ENCODE data around the gene CA7.
A peak's percentile ranks its signal among the peaks of the same experiment; 100 is the strongest.
"Not testable (repeated sequence)": the region's sequence is repeated elsewhere in the genome, so short reads cannot be mapped to it uniquely, and the experiment has no call there.

Gene CA7

GRCh38 chr16:66846831-66847230 is 2.6 kb downstream of the CA7 start:
- no peak for DNase-seq (ENCODE audit: low spot score)

DNA sequence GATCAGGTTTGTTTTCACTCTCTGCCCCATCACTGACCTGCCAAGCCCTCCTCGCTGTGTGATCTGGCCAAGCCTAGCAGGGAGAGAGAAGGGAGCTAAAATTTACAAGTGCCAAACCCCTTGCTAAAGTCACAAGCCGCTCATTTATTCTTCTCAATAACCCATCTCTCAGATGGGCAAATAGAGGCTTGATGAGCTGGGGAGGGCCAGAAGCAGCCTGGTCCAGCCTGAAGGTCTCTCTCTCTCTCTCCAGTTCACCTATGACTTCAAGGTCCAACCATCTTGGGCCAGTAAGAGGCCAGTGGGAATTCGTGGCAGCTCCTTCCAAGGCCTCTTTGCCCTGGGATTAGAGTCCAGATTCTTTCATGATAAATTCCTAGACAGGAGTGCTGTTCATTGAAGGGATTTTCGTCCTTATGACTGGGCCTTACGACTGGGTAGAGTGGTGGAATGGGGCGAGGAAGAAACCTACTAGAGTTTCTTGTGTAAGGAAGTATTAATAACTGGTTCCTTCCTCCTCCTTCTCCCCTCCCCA is 3.4 kb downstream of the CA7 start:
- no peak for DNase-seq (ENCODE audit: low spot score)

- no peak for DNase-seq (ENCODE audit: low spot score)
Observed at GRCh38 chr16:66848172-66848571, 4.0 kb downstream of the CA7 start.

DNA sequence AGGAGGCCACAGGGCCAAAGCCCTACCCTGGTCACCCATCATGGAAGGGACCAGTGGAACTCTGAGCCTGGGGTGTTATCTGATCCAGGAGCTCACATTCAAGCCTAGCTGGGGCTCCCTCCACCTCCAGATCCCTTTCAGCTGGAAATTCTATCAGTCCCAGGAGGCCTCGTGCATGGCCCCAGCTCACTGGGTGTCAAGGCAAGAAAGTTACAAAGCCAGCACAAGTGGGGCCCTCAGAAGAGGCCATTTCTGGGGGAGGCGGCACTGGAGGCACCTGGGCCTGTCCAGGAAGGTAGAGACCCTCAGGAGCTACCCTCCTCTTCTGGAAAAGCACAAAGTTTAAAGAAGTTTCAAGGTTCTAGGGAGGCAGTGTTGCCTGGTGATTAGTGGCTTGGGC is 4.8 kb downstream of the CA7 start:
- no peak for DNase-seq (ENCODE audit: low spot score)

- DNase-seq (ENCODE audit: low spot score), result no peak
Observed at GRCh38 chr16:66849549-66849948, 5.3 kb downstream of the CA7 start.

GRCh38 chr16:66850115-66850815 is 6.1 kb downstream of the CA7 start:
- DNase-seq (ENCODE audit: low spot score), result no peak

DNA sequence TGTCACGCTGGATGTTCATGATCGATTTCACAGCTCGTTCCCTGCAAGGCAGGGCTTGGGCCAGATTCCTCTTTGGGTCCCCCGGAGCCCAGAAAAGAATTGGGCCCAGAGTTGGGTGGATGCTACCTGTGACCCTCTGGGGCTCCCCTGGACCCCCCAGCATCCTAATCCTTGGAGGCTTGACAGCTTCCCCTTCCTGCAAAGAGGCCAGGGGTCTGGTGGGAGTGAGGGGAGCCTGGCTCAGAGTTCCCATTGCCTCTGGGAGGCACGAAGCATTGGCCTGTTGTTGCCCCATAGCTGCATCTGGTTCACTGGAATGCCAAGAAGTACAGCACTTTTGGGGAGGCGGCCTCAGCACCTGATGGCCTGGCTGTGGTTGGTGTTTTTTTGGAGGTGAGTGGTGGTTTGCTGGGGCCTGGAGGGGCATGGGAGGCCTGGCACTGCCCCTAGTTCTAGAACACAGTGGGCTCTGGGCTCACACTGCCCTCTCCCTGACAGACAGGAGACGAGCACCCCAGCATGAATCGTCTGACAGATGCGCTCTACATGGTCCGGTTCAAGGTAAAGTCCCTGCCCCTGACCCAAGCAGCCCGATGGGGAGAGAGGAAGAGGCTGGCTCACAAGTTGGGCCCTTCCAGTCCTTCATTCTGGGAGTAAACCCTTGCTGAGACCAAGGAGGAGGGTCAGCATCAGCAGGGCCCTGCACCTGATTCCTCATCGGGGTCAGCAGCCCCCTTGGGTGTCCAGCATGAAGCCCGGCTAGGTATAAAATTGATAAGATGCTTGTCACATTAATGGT is 7.2 kb downstream of the CA7 start:
- no peak for DNase-seq (ENCODE audit: low spot score)

GRCh38 chr16:66853261-66854139 is 9.3 kb downstream of the CA7 start:
- no peak for DNase-seq (ENCODE audit: low spot score)

GRCh38 chr16:66856184-66856730 is 12.0 kb downstream of the CA7 start:
- DNase-seq (ENCODE audit: low spot score), result no peak

- no peak for DNase-seq (ENCODE audit: low spot score)
Observed at GRCh38 chr16:66856801-66857200, 12.6 kb downstream of the CA7 start.

- no peak for DNase-seq (ENCODE audit: low spot score)
Observed at GRCh38 chr16:66857437-66857836, 13.2 kb downstream of the CA7 start.

DNA sequence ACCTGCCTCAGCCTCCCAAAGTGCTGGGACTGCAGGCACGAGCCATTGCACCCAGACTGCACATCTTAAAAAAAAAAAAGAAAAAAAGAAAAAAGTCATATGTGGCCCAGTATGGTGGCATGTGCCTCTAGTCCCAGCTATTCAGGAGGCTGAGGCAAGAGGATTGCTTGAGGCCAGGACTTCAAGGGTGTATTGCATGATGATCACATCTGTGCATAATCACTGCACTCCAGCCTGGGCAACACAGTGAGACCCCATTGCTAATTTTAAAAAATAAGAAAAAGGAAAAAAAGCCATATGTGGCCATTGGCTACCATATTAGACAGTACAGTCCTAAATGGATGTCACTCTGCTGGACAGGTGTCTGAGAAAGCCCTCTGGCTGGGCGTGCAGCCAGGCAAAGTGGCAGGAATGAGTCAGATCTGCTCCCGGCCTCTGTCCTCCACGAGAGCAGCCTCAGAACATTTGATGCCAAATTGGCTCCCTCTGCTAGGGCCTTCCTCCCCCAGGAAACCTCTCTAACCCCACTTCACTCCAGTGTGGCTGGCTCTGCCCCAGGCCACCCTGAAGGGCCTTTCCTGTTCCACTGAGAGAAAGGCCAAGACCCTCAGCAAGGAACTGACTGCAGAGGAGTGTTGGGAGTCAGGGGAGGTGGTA is 14.7 kb downstream of the CA7 start:
- DNase-seq (ENCODE audit: low spot score), result peak; percentile 50

DNA sequence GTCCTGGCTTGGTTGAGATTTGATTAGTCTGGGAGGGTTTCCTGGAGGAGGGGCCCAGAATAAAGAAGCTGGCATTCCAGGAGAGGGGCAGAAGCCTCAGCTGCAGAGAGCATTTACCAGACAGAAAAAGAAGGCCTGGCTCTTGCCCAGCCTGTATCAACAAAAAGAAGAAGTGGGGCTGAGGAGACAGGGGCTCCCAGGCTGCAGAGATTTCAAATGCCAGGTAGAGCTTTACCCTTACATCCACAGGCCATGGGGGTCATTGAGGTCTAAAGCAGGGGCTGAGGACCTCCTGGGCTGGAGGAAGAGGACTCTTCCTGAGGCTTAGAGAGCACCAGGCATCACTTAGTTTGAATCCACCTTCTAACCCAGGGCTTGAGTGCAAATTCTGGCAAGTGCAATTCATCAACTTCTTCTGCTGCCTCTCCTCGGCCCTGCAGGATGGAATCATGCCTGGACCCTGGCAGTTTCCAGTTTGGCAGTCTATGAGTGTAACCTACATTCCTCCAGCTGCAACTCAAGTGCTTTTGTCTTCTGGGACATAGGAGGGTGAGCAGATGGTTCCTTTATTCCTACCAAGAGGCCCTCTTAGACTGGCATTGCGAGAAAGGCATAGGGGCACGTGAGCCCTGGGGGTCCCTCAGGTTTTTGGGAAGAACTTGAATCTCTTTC is 15.3 kb downstream of the CA7 start:
- DNase-seq (ENCODE audit: low spot score), result no peak

GRCh38 chr16:66862023-66862520 is 17.9 kb downstream of the CA7 start:
- no peak for DNase-seq (ENCODE audit: low spot score)

DNA sequence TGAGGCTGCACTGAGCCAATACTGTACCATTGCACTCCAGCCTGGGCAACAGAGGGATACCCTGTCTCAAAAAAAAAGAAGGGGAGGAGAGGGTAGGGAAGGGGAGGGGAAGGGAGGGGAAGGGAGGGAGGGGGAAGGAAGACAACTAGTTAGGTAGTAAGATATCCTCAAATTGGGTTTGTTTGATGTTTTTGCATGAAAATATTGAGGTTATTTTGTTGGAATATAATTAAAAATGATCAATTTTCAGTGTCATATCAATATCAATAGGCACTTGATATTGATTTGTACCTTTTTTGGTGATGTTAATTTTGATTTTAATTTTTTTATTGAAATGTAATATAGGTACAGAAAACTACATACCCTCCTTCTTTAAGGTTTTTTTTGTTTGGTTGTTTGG is 19.5 kb downstream of the CA7 start:
- DNase-seq (ENCODE audit: low spot score), result no peak

- no peak for DNase-seq (ENCODE audit: low spot score)
Observed at GRCh38 chr16:66869424-66869823, 25.2 kb downstream of the CA7 start.

GRCh38 chr16:66871363-66871762 is 27.1 kb downstream of the CA7 start:
- DNase-seq (ENCODE audit: low spot score), result not testable (repeated sequence)

DNA sequence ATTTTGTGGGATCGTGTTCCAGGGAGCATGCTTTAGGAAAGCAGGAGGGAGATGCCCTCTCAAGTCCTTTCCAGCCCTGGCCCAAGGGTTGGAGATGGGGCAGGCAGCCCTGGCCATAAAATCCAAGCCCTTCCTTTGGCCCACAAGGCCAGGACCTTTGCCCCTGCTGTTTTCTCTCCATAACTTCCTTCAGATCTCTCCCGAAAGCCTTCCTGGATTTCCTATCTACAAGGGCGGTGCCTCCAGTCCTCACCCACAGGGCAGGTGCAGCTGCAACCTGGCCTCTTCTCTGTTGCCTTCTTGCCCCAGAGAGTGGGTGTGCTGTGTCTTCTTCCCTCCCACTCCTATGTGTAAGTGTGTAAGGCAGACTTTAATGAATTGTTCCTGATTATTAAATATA is 27.6 kb downstream of the CA7 start:
- DNase-seq (ENCODE audit: low spot score), result no peak

DNA sequence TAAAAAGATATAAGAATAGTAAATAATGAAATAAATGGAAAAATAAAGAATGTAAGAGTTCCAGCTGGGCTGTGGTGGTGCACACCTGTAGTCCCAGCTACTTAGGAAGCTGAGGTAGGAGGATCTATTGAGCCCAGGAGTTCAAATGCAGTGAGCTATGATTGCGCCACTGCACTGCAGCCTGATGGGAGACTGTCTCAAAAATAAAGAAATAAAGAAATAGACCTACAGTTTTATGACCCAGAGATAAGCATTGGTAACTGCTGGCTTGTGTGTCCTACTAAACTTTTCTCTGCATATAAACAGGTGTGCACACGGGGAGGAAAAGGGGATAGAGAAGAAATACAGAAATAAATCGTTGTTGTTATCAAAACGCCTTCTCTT is 28.3 kb downstream of the CA7 start:
- no peak for DNase-seq (ENCODE audit: low spot score)

DNA sequence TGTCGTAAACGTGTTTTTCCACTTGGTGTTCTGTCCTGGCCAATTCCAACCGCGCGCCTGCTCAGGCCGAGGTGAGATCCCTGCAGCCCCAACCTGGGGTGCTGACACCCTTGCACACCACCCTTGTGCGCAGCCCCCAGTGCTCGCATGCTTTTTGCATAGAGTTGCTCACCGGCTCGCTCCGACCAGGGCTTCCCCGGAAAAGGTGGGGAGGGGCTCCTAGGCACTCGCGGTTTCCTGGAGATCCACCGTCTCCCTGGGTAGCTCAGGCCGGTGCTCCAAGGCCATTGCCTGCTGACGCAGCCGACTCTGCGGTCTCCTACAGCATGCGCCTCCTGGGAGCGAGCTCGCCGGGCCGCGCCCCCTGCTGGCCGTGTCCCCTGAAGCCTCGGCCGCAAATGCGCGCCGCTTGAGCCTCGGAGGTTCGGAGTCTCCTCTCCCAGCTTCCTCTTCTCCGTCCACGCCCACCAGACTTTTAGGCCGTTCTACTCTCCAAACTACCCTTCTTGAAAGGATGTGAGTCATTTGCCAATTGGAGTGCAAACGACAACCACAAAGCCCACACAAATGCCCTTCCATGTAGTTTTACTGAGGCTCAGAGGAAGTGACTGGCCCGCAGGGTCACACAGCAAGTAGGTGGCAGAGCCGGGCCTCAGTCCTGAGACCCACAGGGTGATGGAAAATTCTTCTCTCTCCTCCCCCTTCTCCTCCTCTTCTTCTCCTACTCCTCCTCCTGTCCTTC is 28.9 kb downstream of the CA7 start:
- DNase-seq (ENCODE audit: low spot score), result peak; percentile 94

Data from hepatic stellate cell (primary cell).